ENCODE data around the gene NPNT.

The NPNT gene

GRCh38 chr4:106010761-106011160 lies 115.5 kb downstream of the NPNT start:
- TF ChIP-seq Cebpa-rat (IDR thresholded peaks at IDR 0.05) = no peak
- Histone ChIP-seq H3K9ac (no peak overlapping the region), H4K20me1 (no peaks in the 10 kb centered on the region), H3K27ac (no peak overlapping the region), H3K9me3 (peaks cover 23% of the 10 kb centered on the region), H3K27me3 (no peaks in the 10 kb centered on the region), H3K4me2 (no peak overlapping the region), H3K4me1 (no peaks in the 10 kb centered on the region), H3K4me3 (no peak overlapping the region), H3K36me3 (no peaks in the 10 kb centered on the region)

DNA sequence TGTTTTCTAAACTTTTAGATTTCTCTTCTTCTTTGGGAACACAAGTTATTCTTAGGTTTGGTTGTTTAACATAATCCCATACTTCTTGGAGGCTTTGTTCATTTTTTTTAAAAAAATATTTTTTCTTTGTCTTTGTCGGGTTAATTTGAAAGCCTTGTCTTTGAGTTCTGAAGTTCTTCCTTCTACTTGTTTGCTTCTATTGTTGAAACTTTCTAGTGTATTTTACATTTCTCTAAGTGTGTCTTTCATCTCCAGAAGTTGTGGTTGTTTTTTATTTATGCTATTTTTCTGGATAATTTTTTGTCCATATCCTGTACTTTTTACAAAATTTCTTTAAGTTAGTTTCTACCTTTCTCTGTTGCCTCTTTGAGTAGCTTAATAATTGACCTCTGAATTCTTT lies 116.1 kb downstream of the NPNT start:
- Histone ChIP-seq H3K4me1 (no peaks in the 10 kb centered on the region), H3K9me3 (peaks cover 23% of the 10 kb centered on the region), H3K27me3 (no peaks in the 10 kb centered on the region), H3K4me2 (no peak overlapping the region), H3K36me3 (no peaks in the 10 kb centered on the region), H3K27ac (no peak overlapping the region), H4K20me1 (no peaks in the 10 kb centered on the region), H3K9ac (no peak overlapping the region), H3K4me3 (no peak overlapping the region)
- TF ChIP-seq Cebpa-rat (IDR thresholded peaks at IDR 0.05) = no peak

DNA sequence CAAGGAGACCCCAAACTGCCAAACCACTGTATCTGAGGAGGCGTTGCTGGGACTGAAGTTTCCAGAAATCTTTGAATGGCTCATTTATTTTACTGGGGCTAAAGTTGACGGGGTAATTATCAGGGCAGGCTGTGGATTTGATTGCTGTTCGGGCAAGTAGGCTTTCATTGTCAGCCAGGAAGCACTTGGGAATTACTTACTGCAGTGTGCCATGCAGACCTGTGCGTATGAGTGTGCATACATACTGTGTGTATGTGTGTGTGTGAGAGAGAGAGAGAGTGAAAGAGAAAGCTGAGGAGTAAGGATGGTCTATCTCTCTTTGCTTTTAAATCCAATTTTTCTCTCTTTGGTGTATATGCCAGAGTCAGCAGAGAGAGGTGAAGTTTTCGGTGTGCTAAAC lies 122.7 kb downstream of the NPNT start:
- Histone ChIP-seq H3K36me3 (no peaks in the 10 kb centered on the region), H3K4me1 (peaks cover 22% of the 10 kb centered on the region), H3K9ac (no peak overlapping the region), H3K4me2 (no peak overlapping the region), H3K4me3 (no peak overlapping the region), H3K27ac (no peak overlapping the region), H4K20me1 (no peaks in the 10 kb centered on the region), H3K9me3 (no peaks in the 10 kb centered on the region), H3K27me3 (no peaks in the 10 kb centered on the region)
- TF ChIP-seq Cebpa-rat (IDR thresholded peaks at IDR 0.05) = no peak

DNA sequence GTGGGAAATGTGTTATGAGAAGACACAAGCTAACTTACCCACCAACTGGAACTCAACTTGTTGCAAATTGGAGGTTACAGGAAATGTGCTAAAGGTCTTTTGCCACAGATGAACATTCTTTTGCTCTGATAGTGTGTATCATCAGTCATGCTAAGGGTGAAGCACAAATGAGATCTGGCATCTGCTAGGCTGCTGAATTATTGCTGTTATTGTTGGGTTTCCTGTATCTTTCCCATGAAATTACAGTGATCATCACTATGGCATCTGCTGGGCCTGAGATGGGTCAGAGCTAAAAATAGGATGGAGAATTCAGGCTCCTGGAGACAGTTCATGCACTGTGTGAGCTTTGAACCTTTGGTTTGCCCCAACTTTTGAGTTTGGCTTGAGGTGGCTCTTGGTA lies 124.5 kb downstream of the NPNT start:
- H3K9me3 ChIP-seq = no peaks in the 10 kb centered on the region

More for the DNA sequence above, 124.5 kb downstream of the NPNT start:
- Histone ChIP-seq H4K20me1 (no peaks in the 10 kb centered on the region), H3K4me3 (no peak overlapping the region), H3K27me3 (no peaks in the 10 kb centered on the region), H3K36me3 (no peaks in the 10 kb centered on the region), H3K9ac (no peak overlapping the region), H3K27ac (no peak overlapping the region), H3K4me1 (peaks cover 22% of the 10 kb centered on the region), H3K4me2 (no peak overlapping the region)
- no peak for TF ChIP-seq Cebpa-rat (IDR thresholded peaks at IDR 0.05)
